ENCODE data around the gene TSPAN9.

Gene TSPAN9

GRCh38 chr12:3147260-3147659 is 70.1 kb downstream of the TSPAN9 start:
- no peak for DNase-seq

GRCh38 chr12:3148366-3149000 is 71.3 kb downstream of the TSPAN9 start:
- no peak for DNase-seq

- DNase-seq = no peak
These were observed 72.5 kb downstream of the TSPAN9 start for GRCh38 chr12:3149515-3150307.

- no peak for DNase-seq
These were observed 73.1 kb downstream of the TSPAN9 start for GRCh38 chr12:3150308-3150670.

- DNase-seq = no peak
These were observed 74.0 kb downstream of the TSPAN9 start for GRCh38 chr12:3150931-3151835.

- DNase-seq = no peak
These were observed 74.9 kb downstream of the TSPAN9 start for GRCh38 chr12:3152011-3152511.

- no peak for DNase-seq
These were observed 75.7 kb downstream of the TSPAN9 start for GRCh38 chr12:3152892-3153291.

GRCh38 chr12:3154006-3154405 is 76.8 kb downstream of the TSPAN9 start:
- DNase-seq = no peak

- DNase-seq = no peak
These were observed 78.7 kb downstream of the TSPAN9 start for GRCh38 chr12:3155702-3156370.

- DNase-seq = no peak
These were observed 80.6 kb downstream of the TSPAN9 start for GRCh38 chr12:3157581-3158323.

- DNase-seq = no peak
These were observed 81.8 kb downstream of the TSPAN9 start for GRCh38 chr12:3158851-3159465.

- no peak for DNase-seq
These were observed 82.9 kb downstream of the TSPAN9 start for GRCh38 chr12:3160081-3160480.

- DNase-seq = no peak
These were observed 84.7 kb downstream of the TSPAN9 start for GRCh38 chr12:3161861-3162260.

- DNase-seq = no peak
These were observed 87.4 kb downstream of the TSPAN9 start for GRCh38 chr12:3164454-3165077.

GRCh38 chr12:3165078-3165980 is 88.2 kb downstream of the TSPAN9 start:
- no peak for DNase-seq

GRCh38 chr12:3167636-3168035 is 90.5 kb downstream of the TSPAN9 start:
- DNase-seq = no peak

GRCh38 chr12:3168223-3169221 is 91.3 kb downstream of the TSPAN9 start:
- DNase-seq = no peak

- no peak for DNase-seq
These were observed 93.4 kb downstream of the TSPAN9 start for GRCh38 chr12:3170423-3171194.

Data from GF-D8 (cell line).